Mesendoderm (in vitro differentiated cells): ENCODE measurements around the gene ALG1L2.
"Not testable (repeated sequence)": the region's sequence is repeated elsewhere in the genome, so short reads cannot be mapped to it uniquely, and the experiment has no call there.

ENCODE experiments used
- DNase-seq: peaks from one replicate; pipeline ENCODE4 v3.0.0; 2013
- H2AK5ac ChIP-seq: 2 replicates; pipeline ENCODE4 v1.6.1; 2013; ENCODE audit warnings: low read length, inconsistent platforms
- H2BK120ac ChIP-seq: 2 replicates; pipeline ENCODE4 v1.6.1; 2013; ENCODE audit warnings: low read depth, mild to moderate bottlenecking, low read length, moderate library complexity, mixed read lengths
- H2BK15ac ChIP-seq: replicated peaks from 2 replicates; pipeline ENCODE4 v1.6.1; 2013; ENCODE audit warnings: low read depth, mild to moderate bottlenecking, moderate library complexity
- H2BK5ac ChIP-seq: 2 replicates; pipeline ENCODE4 v1.6.1; 2013; ENCODE audit warnings: low read length, inconsistent platforms
- H3K18ac ChIP-seq: 2 replicates; pipeline ENCODE4 v1.6.1; 2013; ENCODE audit warnings: mild to moderate bottlenecking, low read length, mixed read lengths
- H3K23ac ChIP-seq: one replicate; pipeline ENCODE4 v1.6.1; 2013; ENCODE audit warnings: low read length
- H3K27ac ChIP-seq: 2 replicates; pipeline ENCODE4 v1.5.1; 2013; ENCODE audit warnings: low read depth, mild to moderate bottlenecking, inconsistent platforms, low read length, moderate library complexity
- H3K27me3 ChIP-seq: 2 replicates; pipeline ENCODE4 v1.6.1; 2013; ENCODE audit warnings: low read length, control low read depth, mild to moderate bottlenecking, inconsistent platforms; ENCODE audit not compliant: insufficient read depth, poor library complexity
- H3K36me3 ChIP-seq: 2 replicates; pipeline ENCODE4 v1.6.1; 2013; ENCODE audit warnings: low read length, inconsistent platforms; ENCODE audit not compliant: control insufficient read depth, insufficient read depth
- H3K4ac ChIP-seq: one replicate; pipeline ENCODE4 v1.6.1; 2013; ENCODE audit warnings: low read depth, mild to moderate bottlenecking, low read length, moderate library complexity
- H3K4me1 ChIP-seq: 2 replicates; pipeline ENCODE4 v1.6.1; 2013; ENCODE audit warnings: low read depth, low read length, inconsistent platforms; ENCODE audit not compliant: control insufficient read depth
- H3K4me2 ChIP-seq: 2 replicates; pipeline ENCODE4 v1.6.1; 2013; ENCODE audit warnings: low read length
- H3K4me3 ChIP-seq: 2 replicates; pipeline ENCODE4 v1.5.1; 2013; ENCODE audit warnings: mild to moderate bottlenecking, low read length
- H3K56ac ChIP-seq: one replicate; pipeline ENCODE4 v1.6.1; 2013; ENCODE audit warnings: low read length
- H3K79me1 ChIP-seq: 2 replicates; pipeline ENCODE4 v1.6.1; 2013; ENCODE audit warnings: low read length, inconsistent platforms
- H3K79me2 ChIP-seq: 2 replicates; pipeline ENCODE4 v1.6.1; 2013; ENCODE audit warnings: mild to moderate bottlenecking, low read length; ENCODE audit not compliant: control insufficient read depth, insufficient read depth
- H3K9ac ChIP-seq: 2 replicates; pipeline ENCODE4 v1.6.1; 2013; ENCODE audit warnings: low read length, inconsistent platforms
- H4K5ac ChIP-seq: one replicate; pipeline ENCODE4 v1.6.1; 2013; ENCODE audit warnings: low read length
- H4K8ac ChIP-seq: one replicate; pipeline ENCODE4 v1.6.1; 2013; ENCODE audit warnings: low read depth, mild to moderate bottlenecking, control low read depth, low read length, moderate library complexity
- WGBS: extraction: QIAGEN DNeasy Blood & Tissue Kit; methylation state at CpG from one replicate; pipeline ENCODE4 v1.1.7; 2013; ENCODE audit warnings: low lambda C conversion rate, missing lambda C conversion rate; ENCODE audit not compliant: insufficient coverage; ENCODE audit errors: extremely low coverage; 5-methylcytosine and 5-hydroxymethylcytosine counted together

The ALG1L2 gene

GRCh38 chr3:130097096-130097495 lies 15.5 kb downstream of the ALG1L2 start:
- H4K8ac ChIP-seq, H3K36me3 ChIP-seq, H3K23ac ChIP-seq, H2BK15ac ChIP-seq, H3K9ac ChIP-seq, H4K5ac ChIP-seq, H3K4me3 ChIP-seq, H3K27ac ChIP-seq, DNase-seq, H3K4me1 ChIP-seq, H2BK120ac ChIP-seq, H2AK5ac ChIP-seq, H3K18ac ChIP-seq, H3K4me2 ChIP-seq, H3K79me2 ChIP-seq, H2BK5ac ChIP-seq, H3K79me1 ChIP-seq, H3K27me3 ChIP-seq, H3K4ac ChIP-seq: not testable (repeated sequence)
- no CpG with 5 or more reads among the region's 8 CpGs for WGBS
- H3K56ac ChIP-seq: peak overlapping the region; percentile 60

- not testable (repeated sequence) for H2BK5ac ChIP-seq, H4K8ac ChIP-seq, H3K4me1 ChIP-seq, H3K4me2 ChIP-seq, H3K4me3 ChIP-seq, H4K5ac ChIP-seq, H2BK15ac ChIP-seq, H2BK120ac ChIP-seq, H3K4ac ChIP-seq, H3K27ac ChIP-seq, H3K23ac ChIP-seq, H3K79me1 ChIP-seq, H3K56ac ChIP-seq, H3K27me3 ChIP-seq, H3K9ac ChIP-seq, H3K36me3 ChIP-seq, H3K79me2 ChIP-seq, H2AK5ac ChIP-seq, H3K18ac ChIP-seq
- no CpG with 5 or more reads among the region's 16 CpGs for WGBS
- peak; percentile 43 for DNase-seq
These were observed 16.3 kb downstream of the ALG1L2 start for GRCh38 chr3:130097690-130098638.

DNA sequence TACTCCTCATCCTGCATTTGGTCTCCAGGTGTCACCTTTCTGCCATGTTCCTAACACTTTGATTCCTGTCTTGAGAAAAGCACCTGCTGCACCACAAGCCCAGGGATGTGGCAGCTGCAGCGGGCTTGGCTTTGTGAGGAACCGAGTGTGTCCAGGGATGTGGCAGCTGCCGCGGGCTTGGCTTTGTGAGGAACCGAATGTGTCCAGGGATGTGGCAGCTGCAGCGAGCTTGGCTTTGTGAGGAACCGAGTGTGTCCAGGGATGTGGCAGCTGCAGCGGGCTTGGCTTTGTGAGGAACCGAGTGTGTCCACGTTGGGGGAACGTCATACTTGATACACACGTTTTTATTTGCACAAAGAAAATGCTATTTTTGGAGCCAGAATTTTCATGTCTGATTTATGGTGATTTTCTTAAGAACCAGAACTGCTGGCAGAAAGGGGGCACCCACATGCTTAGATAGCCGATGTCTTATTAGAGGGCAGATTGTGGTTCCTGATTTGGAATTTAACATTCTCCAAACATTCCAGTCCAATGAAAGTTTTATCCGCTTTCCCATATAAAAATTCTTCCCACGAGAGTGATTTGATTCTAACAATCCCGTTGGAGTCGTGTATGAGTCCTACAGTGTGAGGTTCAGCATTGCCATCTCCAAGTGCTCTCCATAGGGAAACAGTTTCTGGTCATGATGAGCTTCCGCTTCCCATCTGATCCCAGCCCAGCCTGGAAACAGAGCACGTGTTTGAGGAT lies 17.2 kb downstream of the ALG1L2 start:
- not testable (repeated sequence) for H3K79me1 ChIP-seq, DNase-seq, H3K36me3 ChIP-seq, H3K4me2 ChIP-seq, H2BK120ac ChIP-seq, H3K4ac ChIP-seq, H3K27me3 ChIP-seq, H4K8ac ChIP-seq, H3K79me2 ChIP-seq, H3K56ac ChIP-seq, H4K5ac ChIP-seq, H3K18ac ChIP-seq, H3K23ac ChIP-seq, H2BK5ac ChIP-seq, H2BK15ac ChIP-seq, H3K4me3 ChIP-seq, H3K4me1 ChIP-seq, H3K9ac ChIP-seq, H2AK5ac ChIP-seq, H3K27ac ChIP-seq
- WGBS: no CpG with 5 or more reads among the region's 19 CpGs

GRCh38 chr3:130102545-130102944 lies 20.9 kb downstream of the ALG1L2 start:
- H3K27ac ChIP-seq, H4K5ac ChIP-seq, DNase-seq, H3K4ac ChIP-seq, H3K4me3 ChIP-seq, H3K79me2 ChIP-seq, H3K56ac ChIP-seq, H2BK5ac ChIP-seq, H3K23ac ChIP-seq, H4K8ac ChIP-seq, H3K9ac ChIP-seq, H3K4me2 ChIP-seq, H3K18ac ChIP-seq, H3K27me3 ChIP-seq, H2BK120ac ChIP-seq, H3K79me1 ChIP-seq, H3K4me1 ChIP-seq, H2AK5ac ChIP-seq, H2BK15ac ChIP-seq, H3K36me3 ChIP-seq: not testable (repeated sequence)
- no CpG with 5 or more reads among the region's 19 CpGs for WGBS

GRCh38 chr3:130104191-130104590 lies 22.6 kb downstream of the ALG1L2 start:
- H3K79me2 ChIP-seq, H3K56ac ChIP-seq, H2BK15ac ChIP-seq, H3K4me2 ChIP-seq, H4K5ac ChIP-seq, H3K36me3 ChIP-seq, H3K23ac ChIP-seq, H2AK5ac ChIP-seq, H4K8ac ChIP-seq, H3K27ac ChIP-seq, H3K4ac ChIP-seq, H3K9ac ChIP-seq, H3K18ac ChIP-seq, H3K4me3 ChIP-seq, H3K79me1 ChIP-seq, H3K27me3 ChIP-seq, H2BK120ac ChIP-seq, H2BK5ac ChIP-seq, H3K4me1 ChIP-seq, DNase-seq: not testable (repeated sequence)
- WGBS: no CpG with 5 or more reads among the region's 14 CpGs
